Islet precursor cell (in vitro differentiated cells): ENCODE results near the gene BMPER.

Source experiments
- DNase-seq: peaks from one replicate; pipeline ENCODE4 v3.0.0-alpha.2; 2018

BMPER gene

DNA sequence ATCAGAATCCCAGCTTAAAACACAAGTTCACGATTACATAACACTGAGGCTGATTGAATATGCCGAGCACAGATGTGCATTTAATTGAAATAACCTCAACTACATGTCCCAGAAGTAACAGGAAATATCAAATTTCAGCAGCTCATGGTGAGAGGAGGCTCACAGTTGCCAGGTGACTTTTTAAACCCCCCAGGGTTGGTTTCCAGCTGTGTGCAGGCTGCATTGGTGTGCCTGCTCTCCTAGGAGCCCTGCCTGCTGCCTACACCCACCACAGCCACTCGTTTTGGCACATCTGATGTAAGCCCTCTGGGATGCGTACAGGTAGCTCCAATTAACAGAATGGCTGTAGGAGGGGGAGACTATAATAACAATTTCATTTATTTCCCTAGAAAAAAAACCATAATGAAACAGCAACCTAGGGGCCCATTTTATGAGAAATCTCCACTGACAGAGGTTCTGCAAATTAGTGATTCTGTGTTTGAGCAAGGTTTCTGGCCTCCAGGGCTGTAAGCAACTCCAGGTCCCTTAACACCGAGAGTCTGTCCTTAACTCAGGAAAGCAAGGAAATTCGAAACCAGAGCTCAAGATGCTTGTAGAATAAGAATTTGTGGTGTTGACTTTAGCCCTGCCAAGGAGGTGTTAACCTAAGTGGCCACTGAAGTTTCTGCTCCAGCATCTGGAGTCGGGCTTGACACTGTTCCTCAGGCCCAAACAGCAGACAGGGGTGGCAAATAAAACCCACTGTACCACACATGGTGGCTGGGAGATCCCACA lies 161.9 kb downstream of the BMPER start:
- DNase-seq = peak; percentile 60

DNA sequence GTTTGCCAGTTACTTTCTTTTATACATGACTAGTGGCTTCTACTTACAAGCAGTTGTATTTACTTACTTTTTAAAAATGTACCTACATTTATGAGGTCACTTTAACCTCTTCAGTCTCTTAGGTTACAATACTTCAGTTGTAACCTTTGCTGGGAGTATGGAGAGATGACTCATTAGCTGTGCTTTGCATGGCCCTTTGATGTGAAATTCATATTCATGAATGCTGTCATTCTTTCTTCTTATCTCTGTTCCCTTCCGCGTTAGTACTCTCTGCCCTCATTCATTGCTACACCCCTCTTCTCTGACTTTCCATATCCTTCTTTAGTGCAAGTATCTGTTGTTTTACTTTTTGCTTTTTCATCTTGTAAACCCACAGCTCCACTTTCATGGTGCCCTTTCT lies 164.3 kb downstream of the BMPER start:
- no peak for DNase-seq

DNA sequence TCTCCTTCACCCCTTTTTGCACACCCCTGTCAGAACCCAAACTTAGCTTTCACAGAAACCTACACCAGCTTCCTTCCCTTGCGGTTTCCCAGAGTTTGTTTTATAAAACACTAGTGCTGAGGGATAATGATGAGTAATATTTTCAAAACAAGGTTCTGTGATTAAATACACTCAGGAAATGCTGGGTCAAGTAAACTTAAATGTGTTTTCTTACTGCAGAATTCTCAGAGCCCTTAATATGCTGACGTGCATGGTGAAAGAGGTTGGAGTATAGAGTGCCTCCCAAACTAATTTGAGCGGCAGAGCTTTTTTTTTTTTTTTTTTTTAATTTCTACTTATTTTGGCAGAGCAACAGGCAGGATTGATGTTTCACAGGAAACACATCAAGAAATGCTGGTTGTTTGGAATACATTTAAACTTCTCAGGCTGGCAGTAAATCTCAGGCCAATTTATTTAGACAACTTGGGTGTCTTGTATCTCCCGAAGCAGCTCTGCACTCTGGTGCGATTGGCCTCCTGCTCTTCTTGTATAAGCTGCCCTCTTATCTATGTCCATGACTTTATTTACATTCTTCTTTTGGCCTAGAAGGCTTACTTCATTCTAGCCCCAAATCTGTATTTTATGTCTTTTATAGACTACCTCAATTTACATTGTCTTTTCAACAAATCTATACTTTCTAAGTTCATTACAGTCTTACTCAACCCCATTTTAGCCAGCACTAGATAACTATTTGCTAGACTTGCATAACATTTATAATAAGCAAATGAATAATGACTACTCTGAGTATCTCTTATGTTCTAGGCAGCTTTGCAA lies 165.4 kb downstream of the BMPER start:
- DNase-seq = no peak

DNA sequence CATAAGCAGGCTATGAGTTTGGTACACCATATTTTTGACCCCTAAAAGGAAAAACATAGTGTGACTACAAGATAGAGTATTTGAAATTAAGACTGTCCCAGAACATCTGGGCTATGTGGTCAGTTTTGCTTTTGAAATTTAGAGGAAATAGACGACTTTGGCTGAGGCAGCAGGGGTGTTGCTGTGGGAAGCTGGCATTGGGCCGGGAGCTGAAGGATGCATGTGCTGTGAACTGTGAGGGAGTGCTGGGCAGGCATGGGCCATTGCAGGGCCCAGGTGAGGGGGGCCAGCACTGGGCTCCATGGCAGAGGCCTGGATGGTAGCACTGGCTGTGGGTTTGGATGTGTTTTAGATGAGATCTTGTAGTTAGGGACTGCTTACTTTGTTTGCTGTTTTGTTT lies 168.3 kb downstream of the BMPER start:
- no peak for DNase-seq

DNA sequence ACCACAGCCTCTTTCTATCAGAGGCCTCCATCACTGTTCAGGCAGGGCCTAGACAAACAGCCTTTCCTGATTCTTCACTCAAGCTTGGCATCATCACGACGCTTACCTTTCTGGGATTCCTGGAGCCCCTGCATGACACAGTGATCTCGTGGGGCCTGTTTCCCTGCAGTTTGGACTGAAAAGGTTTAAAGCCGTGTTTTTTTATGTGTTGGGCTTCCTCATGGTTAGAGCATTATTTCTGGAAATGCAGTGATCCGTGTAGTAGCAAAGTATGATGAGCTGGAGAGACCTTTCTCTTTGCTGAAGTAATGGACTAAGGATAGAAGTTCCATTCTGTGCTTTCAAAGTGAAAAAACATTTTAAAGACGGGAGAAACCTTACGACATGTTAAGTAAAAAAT lies 169.1 kb downstream of the BMPER start:
- no peak for DNase-seq

DNA sequence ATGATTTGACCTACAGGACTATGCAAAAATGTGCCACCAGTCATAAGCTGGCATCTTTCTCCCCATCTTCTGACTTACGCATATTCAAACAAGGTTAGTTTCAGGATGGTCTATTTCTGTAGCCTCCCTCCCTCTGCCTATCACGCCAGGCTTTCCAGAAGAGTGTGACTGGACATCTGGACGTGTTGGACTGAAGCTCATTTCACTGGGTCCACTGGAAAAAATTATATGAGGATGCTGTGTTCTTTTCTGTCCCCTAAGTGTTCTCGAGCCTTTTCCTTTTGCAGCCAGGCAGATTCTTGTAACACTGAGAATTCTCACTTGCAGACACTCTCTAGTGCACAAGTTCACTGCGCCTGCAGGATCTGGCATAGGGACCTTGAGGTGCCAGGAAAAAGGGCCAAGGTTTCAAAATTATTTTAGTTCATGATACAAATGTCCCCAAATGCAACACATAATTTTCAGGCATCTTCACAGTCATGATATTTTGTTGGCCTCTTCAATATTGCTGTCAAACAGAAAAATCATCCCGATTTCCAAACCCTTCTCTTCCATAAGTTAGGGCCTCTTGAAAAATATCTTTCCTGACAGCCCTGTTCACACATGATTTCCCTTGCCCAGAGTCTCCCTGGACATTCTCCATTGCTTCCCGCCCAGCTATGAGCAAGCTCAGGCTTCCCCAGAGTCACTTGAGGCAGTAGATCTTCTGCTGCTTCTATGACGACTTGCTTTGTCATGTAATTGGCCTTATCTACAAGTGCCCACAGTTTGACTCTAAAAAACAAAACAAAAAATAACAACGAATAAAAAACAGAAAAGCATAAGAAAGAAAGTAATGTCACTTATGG lies 170.4 kb downstream of the BMPER start:
- DNase-seq = no peak

DNA sequence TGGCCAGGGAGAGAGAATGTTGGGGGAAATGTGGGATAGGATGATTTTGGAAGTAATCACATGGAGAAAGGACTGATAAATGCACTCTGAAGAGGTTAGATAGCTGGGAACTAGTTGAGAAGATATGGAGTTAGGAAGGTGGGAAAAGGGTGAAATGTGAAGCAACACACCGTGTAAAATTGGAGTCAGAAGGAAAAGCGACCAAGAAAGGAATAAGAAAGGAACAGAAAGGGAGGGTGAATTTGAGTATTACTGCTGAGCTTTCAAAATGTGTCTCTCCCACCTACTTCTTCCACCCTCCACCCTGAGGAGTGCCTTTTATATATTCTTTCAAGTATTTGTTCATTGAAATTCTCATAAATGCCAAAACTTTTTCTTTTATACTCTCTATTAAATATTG lies 171.8 kb downstream of the BMPER start:
- no peak for DNase-seq

DNA sequence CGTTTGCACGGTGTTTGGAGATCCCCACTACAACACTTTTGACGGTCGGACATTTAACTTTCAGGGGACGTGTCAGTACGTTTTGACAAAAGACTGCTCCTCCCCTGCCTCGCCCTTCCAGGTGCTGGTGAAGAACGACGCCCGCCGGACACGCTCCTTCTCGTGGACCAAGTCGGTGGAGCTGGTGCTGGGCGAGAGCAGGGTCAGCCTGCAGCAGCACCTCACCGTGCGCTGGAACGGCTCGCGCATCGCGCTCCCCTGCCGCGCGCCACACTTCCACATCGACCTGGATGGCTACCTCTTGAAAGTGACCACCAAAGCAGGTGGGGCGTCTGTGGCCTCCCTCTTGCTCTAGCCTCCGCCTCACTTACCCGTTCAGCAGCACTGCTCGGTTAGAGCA lies 173.5 kb downstream of the BMPER start:
- DNase-seq = no peak

DNA sequence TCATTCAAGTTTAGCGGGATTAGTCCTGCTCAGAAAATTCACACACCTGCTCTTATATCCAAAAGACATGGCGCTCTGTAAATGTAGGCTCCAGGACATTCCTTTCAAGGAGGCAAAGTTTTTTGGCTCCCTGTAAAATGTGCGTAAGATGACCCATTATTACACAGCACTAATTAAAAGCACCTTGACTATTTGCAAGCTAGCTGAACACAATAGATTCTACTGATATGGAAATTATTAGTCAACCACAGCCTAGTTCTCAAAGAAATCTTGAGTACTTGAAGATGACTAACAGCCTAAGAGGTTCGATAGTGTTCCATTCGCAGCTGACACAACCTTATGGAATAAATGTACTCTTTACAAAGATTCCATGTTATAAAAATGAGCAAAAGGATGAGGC lies 175.2 kb downstream of the BMPER start:
- DNase-seq = no peak

DNA sequence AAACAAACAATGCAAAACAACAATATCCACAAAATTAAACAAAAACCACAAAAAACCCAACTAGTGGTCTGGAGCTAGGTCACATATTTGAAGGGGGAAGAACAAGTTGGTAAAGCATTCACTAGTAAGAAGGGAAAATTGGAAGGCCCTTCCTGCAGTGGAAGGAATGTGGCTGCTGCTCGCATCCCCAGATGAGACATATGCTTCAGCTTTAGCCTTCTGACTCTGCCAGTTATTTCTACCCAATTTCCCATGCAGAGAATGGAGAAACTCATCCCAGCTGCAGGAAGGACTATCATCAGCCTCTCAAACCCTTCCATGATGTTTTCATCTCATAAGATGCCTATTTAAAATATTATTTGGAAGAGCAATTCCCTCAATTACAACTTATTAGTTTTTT lies 176.6 kb downstream of the BMPER start:
- no peak for DNase-seq

DNA sequence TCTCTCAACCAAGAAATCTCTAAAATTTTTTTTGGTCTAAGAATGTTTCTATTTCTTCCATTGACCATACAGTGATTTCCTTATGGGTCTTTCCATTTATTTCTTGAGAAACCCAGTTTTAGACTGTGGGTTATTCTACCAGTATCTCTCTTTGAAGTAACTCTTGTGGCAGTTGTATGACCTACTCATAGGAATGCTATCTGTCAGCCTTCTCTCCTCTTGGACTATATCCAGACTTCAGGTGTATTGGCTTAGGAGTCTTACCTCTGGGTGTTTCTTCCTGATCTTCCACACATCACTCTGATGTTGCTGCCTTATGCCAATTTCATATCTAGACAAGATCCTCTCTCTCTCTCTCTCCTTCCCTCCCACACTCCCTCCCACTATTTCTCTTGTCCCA lies 178.1 kb downstream of the BMPER start:
- DNase-seq = no peak

DNA sequence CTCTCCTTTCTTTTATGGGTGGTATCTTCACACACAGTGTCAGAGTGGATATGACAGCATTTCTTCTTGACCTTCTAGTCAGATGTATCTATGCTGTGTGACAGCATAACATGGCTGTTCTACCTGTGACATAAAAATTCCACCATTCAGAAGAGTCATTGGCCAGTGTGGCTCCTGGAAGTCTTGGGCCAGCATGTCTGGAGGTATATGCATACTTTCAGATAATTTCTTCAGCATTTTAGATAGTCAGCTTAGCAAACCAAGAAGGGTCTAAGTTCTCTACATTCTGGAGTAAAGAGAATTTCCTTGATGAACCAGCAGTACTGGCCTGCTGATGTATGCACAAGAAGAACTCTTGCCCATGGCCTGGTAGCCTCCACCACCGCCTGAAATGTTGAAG lies 179.3 kb downstream of the BMPER start:
- no peak for DNase-seq

DNA sequence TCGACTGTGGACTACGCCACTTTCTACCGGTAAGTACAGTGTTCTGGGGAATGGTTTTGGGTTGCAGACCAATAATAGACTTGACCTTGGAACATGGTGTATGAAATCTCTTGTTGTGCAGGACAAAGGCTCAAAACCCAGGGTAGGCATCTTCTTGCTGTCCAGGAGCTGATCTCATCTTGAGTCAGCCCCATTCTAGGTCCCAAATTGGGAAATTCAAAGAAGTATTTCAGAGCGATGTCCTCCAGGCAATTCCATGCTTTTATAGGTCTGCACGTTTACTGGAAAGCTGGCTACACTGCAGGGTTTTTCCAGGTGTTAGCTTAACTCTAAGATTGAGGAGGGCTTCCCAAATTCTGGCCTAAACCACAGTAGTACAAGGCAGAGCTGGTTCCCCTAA lies 180.7 kb downstream of the BMPER start:
- no peak for DNase-seq

DNA sequence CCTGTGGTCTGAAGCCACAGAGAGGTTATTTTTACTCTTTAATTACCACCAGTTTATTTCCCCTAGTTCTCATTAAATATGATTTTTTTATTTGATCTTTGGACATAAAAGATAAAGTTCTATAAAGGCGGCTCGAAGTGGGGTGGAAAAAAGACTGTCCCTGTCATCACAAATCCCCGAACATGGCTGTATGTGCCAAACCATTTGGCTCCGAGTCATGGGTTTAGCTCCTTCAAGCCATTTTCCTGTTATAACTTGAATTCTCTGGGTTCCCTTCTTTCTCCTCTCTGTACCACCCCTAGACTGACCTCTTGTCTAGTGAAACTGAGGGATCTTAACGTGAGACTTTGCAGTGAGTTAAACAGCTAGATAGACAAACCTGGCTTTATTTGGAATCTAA lies 181.6 kb downstream of the BMPER start:
- no peak for DNase-seq

DNA sequence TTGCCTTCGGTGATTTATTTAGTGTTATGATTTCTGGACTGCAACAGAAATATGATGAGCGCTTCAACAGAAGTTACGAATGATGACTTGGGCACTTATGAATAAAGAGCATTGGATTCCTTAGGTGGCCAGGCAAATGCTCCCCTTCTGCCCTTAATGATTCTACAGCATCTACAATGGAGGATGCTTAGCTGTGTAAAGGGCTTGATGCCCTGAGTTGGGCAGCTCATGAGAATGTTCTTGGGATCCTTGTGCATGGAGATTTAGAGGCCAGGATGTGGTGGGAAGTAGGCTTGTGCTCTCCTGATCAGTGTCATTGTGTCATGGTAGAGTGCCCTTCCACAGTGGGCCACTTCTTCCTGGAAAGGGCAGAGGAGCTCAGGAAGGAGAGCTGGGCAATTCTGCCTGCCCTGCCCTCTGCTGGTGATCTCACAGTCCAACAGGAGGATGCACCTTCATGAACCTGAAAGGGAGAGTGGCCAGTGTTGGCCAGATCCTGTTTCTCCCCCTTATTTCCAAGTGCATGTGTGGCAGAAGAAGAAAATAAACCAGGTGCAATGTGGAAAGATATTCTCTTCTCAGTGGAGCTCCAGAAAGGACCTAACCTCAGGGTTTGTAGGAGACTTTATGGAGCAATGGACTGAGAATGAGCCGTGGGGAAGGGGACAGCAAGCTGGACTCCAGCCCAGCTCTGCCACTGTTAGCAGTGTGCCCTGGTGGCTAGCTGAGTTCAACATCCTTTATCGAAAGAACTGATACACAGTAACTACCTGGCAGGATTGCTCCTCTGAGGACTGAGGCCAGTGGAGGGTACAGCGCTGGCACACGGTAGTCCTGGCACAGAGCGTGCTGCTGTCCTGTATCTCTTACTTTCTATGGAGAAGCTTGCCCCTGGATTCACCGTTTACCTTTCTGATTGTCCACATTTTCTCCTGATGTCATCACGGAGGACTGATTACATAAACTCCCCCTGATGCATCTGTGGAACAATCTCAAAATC lies 182.9 kb downstream of the BMPER start:
- peak; percentile 81 for DNase-seq

DNA sequence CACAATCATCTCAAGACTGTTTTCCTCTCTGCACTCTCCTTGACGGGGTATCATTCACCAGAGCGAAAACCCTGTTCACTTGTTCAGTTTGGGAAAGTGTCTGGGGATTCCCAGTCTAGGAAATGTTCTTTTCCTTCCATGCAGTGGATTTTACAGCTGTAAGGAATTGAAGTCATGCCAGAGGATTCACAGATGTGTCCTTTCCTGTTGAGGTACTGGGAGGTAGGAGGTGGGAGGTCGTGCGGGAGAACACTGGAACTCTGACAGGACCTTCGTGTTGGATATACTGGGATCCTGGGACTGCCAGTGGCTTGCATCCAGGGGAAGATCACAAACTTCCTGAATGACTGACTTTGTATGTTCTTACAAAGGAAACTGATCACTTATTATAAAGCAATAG lies 185.5 kb downstream of the BMPER start:
- DNase-seq = no peak

DNA sequence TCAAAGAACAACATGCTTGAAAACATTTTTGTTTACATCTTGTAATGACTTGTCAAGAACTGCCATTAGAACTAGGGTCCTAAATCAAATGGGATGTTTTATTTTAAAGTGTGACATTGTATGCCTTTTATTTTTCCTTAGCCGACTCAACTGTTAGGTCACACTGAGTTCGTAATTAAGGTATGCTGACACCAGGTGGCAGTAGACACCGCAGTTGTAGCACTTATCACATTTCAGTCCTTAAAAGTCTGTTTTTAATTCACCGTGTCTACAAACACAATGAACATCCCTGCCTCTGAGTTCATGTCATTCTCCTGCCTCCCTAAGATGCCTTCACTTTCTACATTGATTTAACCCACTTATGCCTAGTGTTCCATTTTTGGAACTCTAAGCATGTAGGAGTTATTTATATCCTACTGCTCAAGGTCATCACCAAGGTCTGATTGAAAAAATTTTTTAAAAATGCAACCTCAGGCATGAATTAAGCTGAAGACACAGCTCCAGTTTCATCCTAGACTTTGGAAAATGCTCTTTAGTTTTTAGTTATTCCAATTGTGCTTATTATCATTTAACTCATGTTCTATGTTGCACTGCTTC lies 186.1 kb downstream of the BMPER start:
- peak; percentile 59 for DNase-seq

DNA sequence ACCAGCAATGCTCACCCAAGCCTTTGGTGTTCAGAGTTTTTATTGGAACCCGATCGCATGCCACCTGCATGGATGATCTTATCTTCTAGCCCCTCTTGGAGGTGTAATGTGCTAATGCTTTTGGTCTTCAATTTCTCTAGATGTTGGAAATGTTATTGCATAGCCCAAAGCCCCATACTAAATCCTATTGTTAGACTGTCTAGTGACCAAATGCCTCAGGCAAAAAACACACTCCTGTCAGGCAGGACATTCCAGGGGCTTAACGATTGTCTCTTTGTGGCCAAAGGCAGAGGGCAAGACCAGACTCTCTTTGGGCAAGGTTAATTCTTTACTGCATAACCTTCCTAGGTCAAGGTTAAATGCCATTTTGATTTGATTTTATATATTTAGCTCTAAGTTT lies 187.9 kb downstream of the BMPER start:
- DNase-seq = no peak

DNA sequence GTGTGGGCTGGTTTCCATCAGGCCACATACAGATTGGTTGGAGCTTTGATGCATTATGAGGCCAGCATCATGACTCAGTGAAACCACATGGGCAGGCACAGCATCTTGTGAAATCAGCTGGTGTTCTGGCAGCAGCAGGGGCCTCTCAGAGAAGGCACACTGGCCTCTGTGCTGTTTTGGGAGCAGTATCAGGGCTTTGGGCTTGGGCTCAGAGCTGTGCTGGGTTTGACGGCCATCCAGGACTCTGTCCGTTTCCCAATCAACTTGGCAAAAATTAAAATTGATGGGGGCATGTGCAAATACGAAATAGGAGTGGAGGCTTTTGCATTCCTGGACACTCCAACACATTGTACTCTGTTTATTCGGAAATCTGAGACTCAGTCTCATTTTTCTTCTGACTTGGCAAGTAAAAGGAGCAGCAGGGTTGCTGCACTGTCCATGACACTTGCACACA lies 190.9 kb downstream of the BMPER start:
- DNase-seq = no peak

DNA sequence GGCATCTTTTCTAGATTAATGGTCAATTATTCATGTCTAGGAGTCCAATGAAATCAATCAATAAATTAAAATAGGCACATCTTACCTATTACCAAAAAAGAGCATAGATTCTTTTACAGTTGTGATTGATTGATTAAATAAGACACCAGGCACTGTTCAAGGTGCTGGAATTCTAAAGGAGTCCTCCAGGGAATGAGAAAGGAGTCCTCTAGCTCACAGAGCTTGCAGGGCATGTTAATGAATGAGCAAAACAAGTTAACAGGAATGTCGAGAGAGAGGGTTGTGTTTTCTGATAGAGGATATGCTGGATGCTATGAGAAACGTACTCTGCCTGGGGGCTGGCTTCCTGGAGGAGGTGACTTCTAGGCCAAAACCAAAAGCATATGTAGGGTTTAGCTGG lies 191.4 kb downstream of the BMPER start:
- no peak for DNase-seq

DNA sequence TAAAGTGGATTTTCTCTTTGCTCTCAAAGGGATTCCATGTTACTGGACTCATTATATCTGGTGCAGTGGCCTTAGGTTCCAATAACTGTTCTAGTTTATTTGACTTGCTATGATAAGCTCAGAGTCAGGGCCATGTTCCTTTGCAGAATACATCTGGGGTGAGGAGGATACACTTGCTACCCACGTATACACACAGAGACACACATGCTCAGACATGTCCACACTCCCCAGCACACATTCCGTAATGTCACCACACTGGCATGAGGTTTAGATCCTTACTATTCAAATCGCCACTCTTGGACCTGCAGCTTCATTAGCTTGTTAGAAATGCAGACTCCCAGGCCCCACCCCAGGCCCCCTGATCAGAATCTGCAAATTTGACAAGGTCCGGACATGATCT lies 195.3 kb downstream of the BMPER start:
- DNase-seq = no peak

DNA sequence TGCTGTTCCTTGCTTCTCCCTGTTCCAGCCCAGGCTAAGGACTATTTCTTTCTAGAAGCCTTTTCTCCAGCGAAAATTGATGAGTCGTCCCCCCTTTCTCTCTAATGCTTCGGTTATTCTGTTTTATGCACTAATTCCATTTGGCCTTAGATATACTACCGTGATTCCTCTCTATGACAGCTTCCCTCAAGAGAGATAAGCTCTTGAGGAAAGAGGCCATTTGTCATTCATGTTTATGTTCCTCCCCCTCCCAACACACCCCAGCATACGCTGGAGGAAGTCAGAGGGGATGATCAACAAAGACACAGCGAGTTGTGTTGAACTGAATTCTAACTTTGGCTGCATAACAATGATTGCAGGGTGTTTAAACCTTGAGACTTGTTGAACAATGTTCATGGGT lies 198.8 kb downstream of the BMPER start:
- DNase-seq = no peak
